WTC11 (cell line): ENCODE measurements around the gene PLXDC2. TPM values are rescaled to one million over a fixed set of nuclear protein-coding genes. Genes with fewer than 3 reads are reported as not detected.

Experiments
- ATAC-seq: fragments of 200-7000 bp; cut with Tn5 transposase; 2 replicates; pipeline ENCODE4 v1.10.0; 2021; ENCODE audit warnings: mild to moderate bottlenecking, moderate library complexity
- CTCF ChIA-PET: fragments of 300-600 bp; sonication (Branson Sonifier 250); formaldehyde crosslinking; loops from one replicate; lab custom pipeline; 2021; ENCODE audit warnings: antibody characterized with exemption; lab: Charles Lee
- POLR2A ChIA-PET: fragments of 350-600 bp; sonication (Branson Sonifier 250); formaldehyde crosslinking; loops from one replicate; lab custom pipeline; 2021; ENCODE audit warnings: antibody characterized with exemption; lab: Charles Lee
- DNase-seq: peaks from one replicate; pipeline ENCODE4 v3.0.0; 2021; ENCODE audit warnings: low spot score
- H3K27ac Mint-ChIP-seq: 2 replicates; pipeline ENCODE4 v1.8.0; 2021; ENCODE audit warnings: mixed read lengths
- H3K27me3 Mint-ChIP-seq: 2 replicates; pipeline ENCODE4 v1.8.0; 2021; ENCODE audit warnings: low read depth, mild to moderate bottlenecking, moderate library complexity, mixed read lengths
- H3K36me3 Mint-ChIP-seq: 2 replicates; pipeline ENCODE4 v1.8.0; 2021; ENCODE audit warnings: mixed read lengths
- H3K4me1 Mint-ChIP-seq: 2 replicates; pipeline ENCODE4 v1.8.0; 2022; ENCODE audit warnings: mixed read lengths
- H3K4me3 Mint-ChIP-seq: 2 replicates; pipeline ENCODE4 v1.8.0; 2021; ENCODE audit warnings: mild to moderate bottlenecking, moderate library complexity, mixed read lengths
- H3K9me3 Mint-ChIP-seq: 2 replicates; pipeline ENCODE4 v1.8.0; 2021; ENCODE audit warnings: mixed read lengths
- ARID4B ChIP-seq: sonication (generic); formaldehyde crosslinking; IDR thresholded peaks from 2 replicates; pipeline ENCODE4 v1.8.0; 2023; ENCODE audit warnings: missing genetic modification reagents, mild to moderate bottlenecking, borderline replicate concordance
- ATF6 ChIP-seq: sonication (generic); formaldehyde crosslinking; IDR thresholded peaks from 2 replicates; pipeline ENCODE4 v1.8.1; 2023; ENCODE audit warnings: mild to moderate bottlenecking, missing genetic modification reagents
- ETV6 ChIP-seq: sonication (generic); formaldehyde crosslinking; IDR thresholded peaks from 2 replicates; pipeline ENCODE4 v1.8.1; 2022; ENCODE audit warnings: mild to moderate bottlenecking, missing genetic modification reagents
- GRHL2 ChIP-seq: fragments of 250-450 bp; sonication (Bioruptor Pico); IDR thresholded peaks from 2 replicates; pipeline ENCODE4 v1.8.0; 2022; ENCODE audit warnings: mild to moderate bottlenecking, moderate library complexity; ENCODE audit not compliant: insufficient replicate concordance, severe bottlenecking
- NR1H2 ChIP-seq: sonication (generic); formaldehyde crosslinking; IDR thresholded peaks from 2 replicates; pipeline ENCODE4 v1.9.0; 2021; ENCODE audit warnings: mild to moderate bottlenecking, moderate library complexity, missing genetic modification reagents
- OVOL2 ChIP-seq: fragments of 250-450 bp; sonication (Bioruptor Pico); IDR thresholded peaks from 2 replicates; pipeline ENCODE4 v1.9.0; 2021; ENCODE audit warnings: mild to moderate bottlenecking, borderline replicate concordance
- PRDM15 ChIP-seq: sonication (generic); formaldehyde crosslinking; IDR thresholded peaks from 2 replicates; pipeline ENCODE4 v1.8.0; 2022; ENCODE audit warnings: missing genetic modification reagents
- RORB ChIP-seq: fragments of 250-450 bp; sonication (Bioruptor Pico); IDR thresholded peaks from 2 replicates; pipeline ENCODE4 v1.9.0; 2021; ENCODE audit warnings: mild to moderate bottlenecking
- SMAD4 ChIP-seq: sonication (generic); formaldehyde crosslinking; IDR thresholded peaks from 2 replicates; pipeline ENCODE4 v1.8.0; 2022; ENCODE audit warnings: mild to moderate bottlenecking, missing genetic modification reagents
- ZNF317 ChIP-seq: sonication (generic); formaldehyde crosslinking; IDR thresholded peaks from 2 replicates; pipeline ENCODE4 v1.8.1; 2023; ENCODE audit warnings: low read depth, mild to moderate bottlenecking, moderate library complexity, missing genetic modification reagents, borderline replicate concordance
- ZNF396 ChIP-seq: fragments of 250-450 bp; sonication (Bioruptor Pico); IDR thresholded peaks from 2 replicates; pipeline ENCODE4 v1.8.0; 2021; ENCODE audit warnings: mild to moderate bottlenecking, moderate library complexity, borderline replicate concordance
- ZNF416 ChIP-seq: fragments of 250-450 bp; sonication (Bioruptor Pico); IDR thresholded peaks from 2 replicates; pipeline ENCODE4 v1.9.0; 2021; ENCODE audit warnings: mild to moderate bottlenecking, inconsistent platforms
- total RNA-seq: library from RNA; stranded (reverse); gene quantifications from 3 replicates; pipeline ENCODE4 v1.2.3, GENCODE V29; 2021

PLXDC2 gene
- total RNA-seq, 1 experiment from 2014 or later, result 31.7 TPM

DNA sequence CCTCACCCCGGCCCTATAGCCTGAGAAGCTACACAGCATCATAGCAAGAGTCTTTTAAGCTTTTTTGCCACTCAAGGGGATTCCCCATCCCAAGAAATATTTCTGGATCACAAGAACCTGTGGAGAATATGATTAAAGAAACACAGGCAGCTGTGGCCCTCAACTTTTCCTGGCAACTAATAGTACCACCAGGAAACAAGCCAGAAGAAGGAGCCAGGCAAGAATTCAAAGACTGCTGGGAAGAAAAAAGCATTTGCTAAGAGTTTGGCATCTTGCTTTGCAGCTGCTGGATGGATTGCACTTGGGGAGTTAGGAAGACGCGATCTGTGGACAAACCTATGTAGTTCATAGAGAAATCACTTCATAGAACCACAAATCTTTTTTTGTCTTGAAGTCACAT lies 437.8 kb downstream of the PLXDC2 start (continued):
- TF ChIP-seq ATF6 (no peak), RORB (CRISPR knock-in tag) (no peak), ZNF396 (no peak)

DNA sequence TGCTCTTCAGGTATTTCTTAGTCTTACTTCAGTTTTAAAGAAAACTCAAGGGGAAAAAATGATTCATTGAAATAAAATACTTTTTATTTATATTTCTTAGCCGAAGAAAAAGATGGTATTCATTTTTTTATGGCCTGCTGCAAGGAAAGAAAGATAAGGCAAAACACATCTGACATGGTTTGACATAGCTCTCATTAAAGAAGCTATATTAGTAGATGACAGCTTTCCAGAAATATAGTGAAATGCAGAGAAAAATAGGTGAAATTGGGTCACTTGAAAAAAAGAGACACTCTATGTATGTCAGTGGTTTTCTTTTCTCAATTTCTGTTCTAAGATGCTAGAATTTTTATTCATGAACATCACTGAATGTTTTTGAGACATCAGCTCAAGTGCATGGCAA lies 438.3 kb downstream of the PLXDC2 start:
- H3K36me3 Mint-ChIP-seq, result peaks cover 10% of the 10 kb centered on the region
- ChIA-PET CTCF (no interaction called here), POLR2A (no interaction called here)

GRCh38 chr10:20256969-20257368 lies 440.7 kb downstream of the PLXDC2 start:
- DNase-seq (no peak), ATAC-seq (peak; percentile 63)
- CTCF ChIA-PET, result interaction anchor here (1.1 kb wide), 1 partner anchor 9 kb away, joined by 4 read pairs; no protein-coding TSS in a partner anchor
- peaks cover 19% of the 10 kb centered on the region for H3K36me3 Mint-ChIP-seq
- peaks cover 17% of the 10 kb centered on the region for H3K9me3 Mint-ChIP-seq
- TF ChIP-seq ARID4B (CRISPR knock-in tag) (no peak), NR1H2 (CRISPR knock-in tag) (no peak)
- H3K27me3 Mint-ChIP-seq, result no peaks in the 10 kb centered on the region
- POLR2A ChIA-PET, result no interaction called here
- H3K27ac Mint-ChIP-seq, result peak overlapping the region; percentile 96
- peaks cover 33% of the 10 kb centered on the region for H3K4me1 Mint-ChIP-seq
- H3K4me3 Mint-ChIP-seq, result 0 out of 2 replicates have a peak overlapping the region, but pooled peaks have one; percentile 6

More for the DNA sequence above, 438.3 kb downstream of the PLXDC2 start:
- Mint-ChIP-seq H3K27me3 (no peaks in the 10 kb centered on the region), H3K9me3 (no peaks in the 10 kb centered on the region), H3K4me1 (peaks cover 32% of the 10 kb centered on the region), H3K27ac (peak overlapping the region; percentile 71; the same call in 1 of the 2 replicates), H3K4me3 (no peak overlapping the region)
- ATAC-seq (no peak), DNase-seq (no peak)
- TF ChIP-seq SMAD4 (CRISPR knock-in tag) (no peak), OVOL2 (CRISPR knock-in tag) (no peak), ZNF416 (CRISPR knock-in tag) (no peak), GRHL2 (CRISPR knock-in tag) (no peak), ETV6 (CRISPR knock-in tag) (no peak), PRDM15 (no peak), ZNF317 (CRISPR knock-in tag) (no peak)
